Measurements from ENCODE around the gene ZSCAN12. TPM values are rescaled to one million over a fixed set of nuclear protein-coding genes. Genes with fewer than 3 reads are reported as not detected.

The ZSCAN12 gene
- total RNA-seq, 1 experiment from 2014 or later, result 12.6 TPM

GRCh38 chr6:28355743-28356665, 43.5 kb downstream of the ZSCAN12 start:
- peaks cover 4% of the 10 kb centered on the region; the same call in 1 of the 2 replicates for H3K4me1 ChIP-seq (ENCODE audit: insufficient read depth, low read length)
- H3K4me2 ChIP-seq (ENCODE audit: insufficient read depth, insufficient read length, low read length), result peak overlapping the region; percentile 55
- H2BK15ac ChIP-seq (ENCODE audit: low read depth, low read length), result no peak overlapping the region
- peak overlapping the region in 2 of 3 experiments; percentile 91 to 95; a peak in 4 of 7 replicates for H3K27ac Mint-ChIP-seq
- peaks cover 2% of the 10 kb centered on the region for H4K20me1 ChIP-seq (ENCODE audit: control insufficient read depth, insufficient read depth, insufficient read length)
- peaks cover 2% of the 10 kb centered on the region for H3K79me1 ChIP-seq (ENCODE audit: insufficient read depth, low read depth, low read length, poor library complexity, severe bottlenecking)
- peaks cover 3% of the 10 kb centered on the region for H3K23me2 ChIP-seq (ENCODE audit: insufficient read length, low read depth, low read length, poor library complexity, severe bottlenecking)
- no peaks in the 10 kb centered on the region for H3K27me3 ChIP-seq (ENCODE audit: insufficient read depth, low read length)
- H3K4ac ChIP-seq (ENCODE audit: low read depth, low read length), result no peak overlapping the region
- no peak overlapping the region for H2BK20ac ChIP-seq (ENCODE audit: low read depth, low read length, poor library complexity, severe bottlenecking)
- peak; percentile 84 for DNase-seq
- H3K14ac ChIP-seq (ENCODE audit: insufficient read depth, low read length), result no peak overlapping the region; the same call in 1 of the 2 replicates
- peaks cover 2% of the 10 kb centered on the region; the same call in 1 of the 2 replicates for H3K79me2 ChIP-seq (ENCODE audit: insufficient read depth, low read length)
- TF ChIP-seq CTCF (conservative IDR thresholded peaks at IDR 0.05), result peak; percentile 77
- H3K36me3 Mint-ChIP-seq (ENCODE audit: insufficient read depth in 1 of 3, low read depth in 3 of 3), result peaks cover 18 to 31% (median 28%) of the 10 kb centered on the region in 3 experiments
- H3K27ac ChIP-seq (ENCODE audit: insufficient read length, low read depth, low read length), result no peak overlapping the region
- no peak overlapping the region for H3K23ac ChIP-seq (ENCODE audit: insufficient read length, low read depth, low read length)
- no CpG with 5 or more reads among the region's 19 CpGs for WGBS (ENCODE audit: extremely low coverage, insufficient read length, low lambda C conversion rate)
- no peak overlapping the region for H3K56ac ChIP-seq (ENCODE audit: insufficient read length, low read depth, low read length)
- peaks cover 19% of the 10 kb centered on the region in 2 experiments for H3K4me1 Mint-ChIP-seq
- H3T11ph ChIP-seq (ENCODE audit: low read length), result no peak overlapping the region
- peak overlapping the region; percentile 62 to 77 for H3K4me3 Mint-ChIP-seq
- H4K8ac ChIP-seq (replicated peaks; ENCODE audit: insufficient read length, low read depth, low read length), result no peak overlapping the region
- peak overlapping the region; percentile 47 for H3K9ac ChIP-seq (ENCODE audit: extremely low read depth, insufficient read length, low read length)
- no peak overlapping the region for H2AK5ac ChIP-seq (ENCODE audit: insufficient read length, low read length)
- H2BK12ac ChIP-seq (ENCODE audit: insufficient read length, low read depth, low read length), result no peak overlapping the region
- no peak overlapping the region for H2AFZ ChIP-seq (ENCODE audit: low read length)
- peak overlapping the region; percentile 43 for H3K18ac ChIP-seq (ENCODE audit: insufficient read length, low read depth, low read length)
- no peak overlapping the region for H4K5ac ChIP-seq (ENCODE audit: insufficient read length, low read depth, low read length)
- H2BK120ac ChIP-seq (ENCODE audit: low read depth, low read length, poor library complexity, severe bottlenecking), result no peak overlapping the region
- H3K9me3 Mint-ChIP-seq, result peaks cover 7 to 8% of the 10 kb centered on the region in 2 experiments
- no peaks in the 10 kb centered on the region for H3K9me3 ChIP-seq (ENCODE audit: control insufficient read depth, low read depth, low read length)
- peak overlapping the region; percentile 11 for H4K91ac ChIP-seq (ENCODE audit: insufficient read length, low read depth, low read length)
- no peak overlapping the region for H2BK5ac ChIP-seq (ENCODE audit: insufficient read length, low read length)
- H3K27me3 Mint-ChIP-seq (ENCODE audit: low read depth), result no peaks in the 10 kb centered on the region

Measured in H9 (cell line).